C4-2B (cell line): ENCODE measurements around the gene SELL.
"Not testable (repeated sequence)": the region's sequence is repeated elsewhere in the genome, so short reads cannot be mapped to it uniquely, and the experiment has no call there.

ENCODE experiments used
- ZFX ChIP-seq: fragments of 450-650 bp; IDR thresholded peaks from 2 replicates; pipeline ENCODE4 v1.6.1; 2017
- TF ChIP-seq, protein P1 (sequence below): fragments of 450-650 bp; conservative IDR thresholded peaks from 2 replicates; pipeline ENCODE4 v1.5.1; 2017; ENCODE audit warnings: mild to moderate bottlenecking

DNA sequence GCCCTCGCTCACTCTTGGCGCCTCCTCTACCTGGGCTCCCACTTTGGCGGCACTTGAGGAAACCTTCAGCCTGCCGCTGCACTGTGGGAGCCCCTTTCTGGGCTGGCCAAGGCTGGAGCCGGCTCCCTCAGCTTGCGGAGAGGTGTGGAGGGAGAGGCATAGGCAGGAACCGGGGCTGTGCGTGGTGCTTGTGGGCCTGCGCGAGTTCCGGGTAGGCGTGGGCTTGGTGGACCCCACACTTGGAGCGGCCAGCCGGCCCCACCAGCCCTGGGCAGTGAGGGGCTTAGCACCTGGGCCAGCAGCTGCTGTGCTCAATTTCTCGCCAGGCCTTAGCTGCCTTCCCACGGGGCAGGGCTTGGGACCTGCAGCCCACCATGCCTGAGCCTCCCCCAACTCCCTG, 50.4 kb downstream of the SELL start:
- TF ChIP-seq, protein P1, sequence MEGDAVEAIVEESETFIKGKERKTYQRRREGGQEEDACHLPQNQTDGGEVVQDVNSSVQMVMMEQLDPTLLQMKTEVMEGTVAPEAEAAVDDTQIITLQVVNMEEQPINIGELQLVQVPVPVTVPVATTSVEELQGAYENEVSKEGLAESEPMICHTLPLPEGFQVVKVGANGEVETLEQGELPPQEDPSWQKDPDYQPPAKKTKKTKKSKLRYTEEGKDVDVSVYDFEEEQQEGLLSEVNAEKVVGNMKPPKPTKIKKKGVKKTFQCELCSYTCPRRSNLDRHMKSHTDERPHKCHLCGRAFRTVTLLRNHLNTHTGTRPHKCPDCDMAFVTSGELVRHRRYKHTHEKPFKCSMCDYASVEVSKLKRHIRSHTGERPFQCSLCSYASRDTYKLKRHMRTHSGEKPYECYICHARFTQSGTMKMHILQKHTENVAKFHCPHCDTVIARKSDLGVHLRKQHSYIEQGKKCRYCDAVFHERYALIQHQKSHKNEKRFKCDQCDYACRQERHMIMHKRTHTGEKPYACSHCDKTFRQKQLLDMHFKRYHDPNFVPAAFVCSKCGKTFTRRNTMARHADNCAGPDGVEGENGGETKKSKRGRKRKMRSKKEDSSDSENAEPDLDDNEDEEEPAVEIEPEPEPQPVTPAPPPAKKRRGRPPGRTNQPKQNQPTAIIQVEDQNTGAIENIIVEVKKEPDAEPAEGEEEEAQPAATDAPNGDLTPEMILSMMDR, result not testable (repeated sequence)
- TF ChIP-seq ZFX, result not testable (repeated sequence)
